GM23248 (cell line): ENCODE measurements around the gene TSEN54.

Experiments
- EZH2 ChIP-seq: fragments of 200-600 bp; sonication (generic); IDR thresholded peaks from 2 replicates; pipeline ENCODE4 v1.6.1; 2018; ENCODE audit warnings: antibody characterized with exemption, mild to moderate bottlenecking; ENCODE audit not compliant: insufficient read depth, poor library complexity, severe bottlenecking
- EZH2phosphoT487 ChIP-seq: fragments of 200-600 bp; sonication (generic); IDR thresholded peaks from 2 replicates; pipeline ENCODE4 v1.6.1; 2018; ENCODE audit warnings: antibody characterized with exemption, moderate library complexity, mild to moderate bottlenecking, low read depth; ENCODE audit not compliant: insufficient read depth

GRCh38 chr17:75563063-75563758, 46.9 kb downstream of the TSEN54 start:
- TF ChIP-seq EZH2 (no peak), EZH2phosphoT487 (no peak)
